Smooth muscle cell (in vitro differentiated cells): ENCODE results near the gene ZDHHC24. TPM values are rescaled to one million over a fixed set of nuclear protein-coding genes. Genes with fewer than 3 reads are reported as not detected.

Experiments
- DNase-seq: peaks from one replicate; lab custom pipeline; 2025; ENCODE audit not compliant: unreplicated experiment; lab: John Stamatoyannopoulos, UW
- H2AFZ ChIP-seq: fragments of 200-600 bp; sonication (generic); 2 replicates; pipeline ENCODE4 v1.6.0; 2016; ENCODE audit warnings: antibody characterized with exemption, low read depth, mild to moderate bottlenecking
- H3F3A ChIP-seq: fragments of 200-600 bp; sonication (generic); 2 replicates; pipeline ENCODE4 v1.6.0; 2017; ENCODE audit warnings: antibody characterized with exemption, low read depth
- H3K27ac ChIP-seq: fragments of 200-600 bp; sonication (generic); 2 replicates; pipeline ENCODE4 v1.5.1; 2016; ENCODE audit warnings: low read depth, mild to moderate bottlenecking
- H3K27me3 ChIP-seq: fragments of 200-600 bp; sonication (generic); 2 replicates; pipeline ENCODE4 v1.6.1; 2016; ENCODE audit warnings: low read depth, mild to moderate bottlenecking
- H3K36me3 ChIP-seq: fragments of 200-600 bp; sonication (generic); 2 replicates; pipeline ENCODE4 v1.5.1; 2016; ENCODE audit warnings: low read depth
- H3K4me1 ChIP-seq: fragments of 200-600 bp; sonication (generic); 2 replicates; pipeline ENCODE4 v1.5.1; 2016; ENCODE audit warnings: low read depth
- H3K4me2 ChIP-seq: fragments of 200-600 bp; sonication (generic); 2 replicates; pipeline ENCODE4 v1.6.0; 2016; ENCODE audit warnings: mild to moderate bottlenecking
- H3K4me3 ChIP-seq: fragments of 200-600 bp; sonication (generic); 2 replicates; pipeline ENCODE4 v1.5.1; 2016; ENCODE audit warnings: mild to moderate bottlenecking
- H3K79me2 ChIP-seq: fragments of 200-600 bp; sonication (generic); 2 replicates; pipeline ENCODE4 v1.6.0; 2016; ENCODE audit warnings: low read depth, mild to moderate bottlenecking
- H3K9ac ChIP-seq: fragments of 200-600 bp; sonication (generic); 2 replicates; pipeline ENCODE4 v1.6.0; 2016; ENCODE audit warnings: low read depth
- H3K9me3 ChIP-seq: fragments of 200-600 bp; sonication (generic); replicated peaks from 2 replicates; pipeline ENCODE4 v1.5.1; 2016; ENCODE audit warnings: low read depth
- H4K20me1 ChIP-seq: fragments of 200-600 bp; sonication (generic); 2 replicates; pipeline ENCODE4 v1.6.0; 2016; ENCODE audit warnings: low read depth
- CTCF ChIP-seq: fragments of 200-600 bp; sonication (generic); IDR thresholded peaks from 2 replicates; pipeline ENCODE4 v1.5.1; 2017; ENCODE audit warnings: borderline replicate concordance, mild to moderate bottlenecking, antibody characterized with exemption; ENCODE audit not compliant: insufficient read depth, poor library complexity, severe bottlenecking
- WGBS: methylation state at CpG from one replicate; pipeline ENCODE4 v1.1.7; 2016; ENCODE audit warnings: low lambda C conversion rate; 5-methylcytosine and 5-hydroxymethylcytosine counted together
- polyA plus RNA-seq: library from polyadenylated mRNA; unstranded; fragments of >200 nt; fragmentation: Nextera tagmentation; extraction: Ambion mirVana; gene quantifications from 2 replicates; pipeline ENCODE4 v1.2.1, GENCODE V29; 2016
- total RNA-seq: library from RNA; depleted of rRNA; stranded (reverse); fragments of >200 nt; gene quantifications from 2 replicates; pipeline ENCODE4 v1.2.3, GENCODE V29; 2014

ZDHHC24 gene
- total and polyA plus RNA-seq, 2 experiments from 2014 or later: 13.9 to 15.7 TPM

- no peaks in the 10 kb centered on the region for H3K36me3 ChIP-seq
- H3K27me3 ChIP-seq: no peaks in the 10 kb centered on the region
- TF ChIP-seq CTCF: no peak
- H3K27ac ChIP-seq: peak overlapping the region; percentile 86
- H2AFZ ChIP-seq: peak overlapping the region; percentile 93
- H4K20me1 ChIP-seq: no peaks in the 10 kb centered on the region
- peak overlapping the region; percentile 88 for H3K4me3 ChIP-seq
- H3K9me3 ChIP-seq: no peaks in the 10 kb centered on the region
- peak overlapping the region; percentile 93 for H3K4me2 ChIP-seq
- no peaks in the 10 kb centered on the region for H3F3A ChIP-seq
- peak overlapping the region; percentile 91 for H3K9ac ChIP-seq
- H3K79me2 ChIP-seq: peaks cover 4% of the 10 kb centered on the region
- DNase-seq: peak; percentile 17
- WGBS: 4% methylated on average over 34 of the region's 34 CpGs
- H3K4me1 ChIP-seq: no peaks in the 10 kb centered on the region
These were observed 66.3 kb downstream of the ZDHHC24 start for GRCh38 chr11:66479394-66480116.

GRCh38 chr11:66478729-66479393 is 67.0 kb downstream of the ZDHHC24 start:
- H3F3A ChIP-seq: no peaks in the 10 kb centered on the region
- H2AFZ ChIP-seq: no peak overlapping the region
- WGBS: 61% methylated on average over 8 of the region's 8 CpGs

GRCh38 chr11:66477263-66478201 is 68.3 kb downstream of the ZDHHC24 start:
- H3K36me3 ChIP-seq: no peaks in the 10 kb centered on the region
- H3K4me1 ChIP-seq: no peaks in the 10 kb centered on the region
- TF ChIP-seq CTCF: no peak
- no peak overlapping the region for H3K9ac ChIP-seq
- H3K4me2 ChIP-seq: no peak overlapping the region
- no peak overlapping the region for H3K4me3 ChIP-seq
- no peaks in the 10 kb centered on the region for H4K20me1 ChIP-seq
- H2AFZ ChIP-seq: no peak overlapping the region
- 89% methylated on average over 11 of the region's 11 CpGs for WGBS
- no peaks in the 10 kb centered on the region for H3K27me3 ChIP-seq
- H3F3A ChIP-seq: no peaks in the 10 kb centered on the region
- no peak for DNase-seq
- H3K27ac ChIP-seq: no peak overlapping the region
- peaks cover 4% of the 10 kb centered on the region for H3K79me2 ChIP-seq
- no peaks in the 10 kb centered on the region for H3K9me3 ChIP-seq

More at GRCh38 chr11:66478729-66479393, 67.0 kb downstream of the ZDHHC24 start:
- Histone ChIP-seq H3K27me3 (no peaks in the 10 kb centered on the region), H3K4me3 (peak overlapping the region; percentile 88), H4K20me1 (no peaks in the 10 kb centered on the region), H3K79me2 (peaks cover 4% of the 10 kb centered on the region), H3K4me2 (peak overlapping the region; percentile 93), H3K4me1 (no peaks in the 10 kb centered on the region), H3K9ac (peak overlapping the region; percentile 91), H3K9me3 (no peaks in the 10 kb centered on the region), H3K27ac (peak overlapping the region; percentile 86), H3K36me3 (no peaks in the 10 kb centered on the region)
- TF ChIP-seq CTCF: peak; percentile 81
- no peak for DNase-seq
